ENCODE results near the gene RBX1.
"Not testable (repeated sequence)": the region's sequence is repeated elsewhere in the genome, so short reads cannot be mapped to it uniquely, and the experiment has no call there.

Gene RBX1

GRCh38 chr22:40950962-40951794 lies at the start of gene RBX1:
RBX1 (plus strand) TSS chr22:40951378; CDS start chr22:40951399, 21 bp downstream.
- peak; percentile 98 for DNase-seq

DNA sequence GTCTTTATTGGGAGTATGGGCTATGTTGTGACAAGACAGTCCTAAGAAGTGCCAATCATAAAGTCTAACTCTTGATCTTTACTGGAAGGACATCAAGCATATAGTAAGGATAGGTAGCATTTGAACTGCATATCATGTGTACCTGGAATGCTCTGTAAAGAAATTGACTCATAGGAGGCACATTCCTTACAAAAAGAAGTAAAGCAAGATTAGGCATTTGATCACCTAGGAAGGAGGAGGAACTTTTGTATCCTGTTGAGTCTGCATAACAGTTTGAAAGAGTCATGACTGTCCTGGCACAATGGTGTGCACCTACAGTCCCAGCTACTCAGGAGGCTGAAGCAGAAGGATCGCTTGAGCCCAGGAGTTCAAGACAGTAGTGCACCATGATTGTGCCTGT lies 47.1 kb upstream of the RBX1 start:
- DNase-seq: no peak

DNA sequence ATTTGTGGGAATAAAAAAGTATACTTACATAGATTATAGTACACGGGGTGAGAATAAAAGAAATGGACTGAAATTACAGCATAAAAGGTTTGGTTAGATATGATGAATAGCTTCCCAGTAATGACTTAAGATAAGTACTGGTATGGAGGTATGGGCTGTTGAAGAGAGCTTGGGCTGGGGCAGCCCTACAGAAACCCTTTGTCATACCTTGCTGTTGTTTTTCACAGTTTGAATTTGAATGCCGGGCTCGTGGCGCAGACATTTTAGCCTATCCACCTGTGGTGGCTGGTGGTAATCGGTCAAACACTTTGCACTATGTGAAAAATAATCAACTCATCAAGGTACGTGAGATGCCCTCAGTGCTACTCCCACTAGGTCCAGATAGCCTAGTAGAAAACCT lies 42.3 kb upstream of the RBX1 start:
- no peak for DNase-seq

DNA sequence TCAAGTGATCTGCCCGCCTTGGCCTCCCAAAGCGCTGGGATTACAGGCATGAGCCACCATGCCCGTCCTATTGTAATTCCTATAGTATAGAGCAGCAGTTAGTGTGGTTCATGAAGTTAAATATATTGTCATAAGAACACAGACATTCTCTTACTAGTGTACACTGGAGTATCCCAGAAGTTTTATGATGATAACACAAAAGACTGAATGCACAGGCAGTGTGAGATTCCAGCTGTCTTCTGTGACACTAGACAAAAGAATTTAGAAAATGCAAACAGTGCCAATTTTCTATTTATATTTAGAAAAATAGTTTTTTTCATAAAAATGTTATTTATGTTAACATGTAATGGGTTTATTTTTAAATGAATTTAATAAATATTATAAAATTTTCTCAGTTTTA lies 39.4 kb upstream of the RBX1 start:
- no peak for DNase-seq

- DNase-seq: not testable (repeated sequence)
Observed at GRCh38 chr22:40912987-40913386, 38.2 kb upstream of the RBX1 start.

DNA sequence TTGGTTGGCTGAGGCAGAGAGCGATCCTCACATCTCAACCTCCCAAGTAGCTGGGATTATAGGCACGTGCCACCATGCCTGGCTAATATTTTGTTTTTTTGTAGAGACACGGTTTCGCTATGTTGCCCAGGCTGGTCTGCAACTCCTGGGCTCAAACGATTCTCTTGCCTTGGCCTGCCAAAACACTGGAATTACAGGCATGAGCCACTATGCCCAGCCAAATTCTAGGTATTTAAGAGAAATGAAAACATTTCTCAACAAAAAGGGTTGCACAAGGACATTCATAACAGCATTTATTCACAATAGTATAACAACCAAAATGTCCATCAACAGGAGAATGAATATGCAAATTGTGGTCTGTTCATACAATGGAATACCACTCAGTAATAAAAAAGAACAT lies 31.7 kb upstream of the RBX1 start:
- no peak for DNase-seq

DNA sequence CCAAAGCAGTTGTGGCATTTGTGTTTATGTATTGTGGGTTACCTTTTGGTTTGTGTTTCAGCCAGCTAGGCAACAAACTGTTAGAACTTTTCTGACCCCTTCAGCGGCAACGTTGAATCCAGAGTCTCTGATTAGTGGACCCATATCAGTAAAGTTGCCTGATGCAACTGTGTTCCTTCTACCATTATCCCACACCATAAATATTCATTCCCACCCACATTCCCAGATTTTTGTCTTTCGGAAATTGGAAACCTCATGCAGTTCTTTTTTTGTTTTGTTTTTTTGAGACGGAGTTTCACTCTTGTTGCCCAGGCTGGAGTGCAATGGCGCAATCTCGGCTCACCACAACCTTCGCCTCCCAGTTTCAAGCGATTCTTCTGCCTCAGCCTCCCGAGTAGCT lies 30.7 kb upstream of the RBX1 start:
- no peak for DNase-seq

GRCh38 chr22:40922484-40923303 lies 28.5 kb upstream of the RBX1 start:
- peak; percentile 66 for DNase-seq

DNA sequence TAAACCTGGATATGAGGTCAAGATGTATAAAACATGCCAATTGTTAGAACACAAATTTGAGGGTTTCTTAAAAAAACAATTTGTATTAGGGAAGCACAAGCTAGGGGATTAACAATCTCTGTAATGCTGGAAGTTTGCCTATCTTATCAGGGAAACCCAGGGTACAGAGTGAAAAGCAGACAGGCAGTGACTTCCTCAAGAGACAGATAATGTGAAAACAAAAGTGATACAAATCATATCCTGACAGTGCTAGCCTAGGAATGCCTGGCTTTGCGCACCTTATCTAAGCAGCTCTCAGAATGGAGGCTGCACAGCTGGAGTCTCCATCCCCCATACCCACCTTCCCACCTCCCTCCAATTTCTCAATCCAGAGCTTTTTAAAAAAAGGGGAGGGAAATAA lies 22.5 kb upstream of the RBX1 start:
- DNase-seq: no peak

DNA sequence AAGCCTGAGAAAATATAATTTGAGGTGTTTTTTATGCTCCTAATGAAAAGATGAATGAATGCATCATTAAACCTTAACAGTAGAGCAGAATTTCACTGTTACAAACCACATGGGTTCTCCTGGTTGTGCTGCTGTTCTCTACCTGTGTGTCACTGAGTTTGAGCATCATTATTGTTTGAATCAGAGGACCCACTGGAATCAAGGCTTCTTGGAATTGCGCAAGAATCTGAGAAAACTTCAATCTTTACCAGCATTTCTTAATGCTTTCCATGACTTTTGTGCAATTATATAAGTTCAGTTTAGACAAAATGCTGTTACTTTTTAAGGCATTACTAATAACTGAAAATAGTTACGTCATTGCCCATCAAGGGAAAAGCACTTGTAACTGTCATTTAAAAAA lies 18.8 kb upstream of the RBX1 start:
- no peak for DNase-seq

- no peak for DNase-seq
Observed at GRCh38 chr22:40939202-40939601, 12.0 kb upstream of the RBX1 start.

DNA sequence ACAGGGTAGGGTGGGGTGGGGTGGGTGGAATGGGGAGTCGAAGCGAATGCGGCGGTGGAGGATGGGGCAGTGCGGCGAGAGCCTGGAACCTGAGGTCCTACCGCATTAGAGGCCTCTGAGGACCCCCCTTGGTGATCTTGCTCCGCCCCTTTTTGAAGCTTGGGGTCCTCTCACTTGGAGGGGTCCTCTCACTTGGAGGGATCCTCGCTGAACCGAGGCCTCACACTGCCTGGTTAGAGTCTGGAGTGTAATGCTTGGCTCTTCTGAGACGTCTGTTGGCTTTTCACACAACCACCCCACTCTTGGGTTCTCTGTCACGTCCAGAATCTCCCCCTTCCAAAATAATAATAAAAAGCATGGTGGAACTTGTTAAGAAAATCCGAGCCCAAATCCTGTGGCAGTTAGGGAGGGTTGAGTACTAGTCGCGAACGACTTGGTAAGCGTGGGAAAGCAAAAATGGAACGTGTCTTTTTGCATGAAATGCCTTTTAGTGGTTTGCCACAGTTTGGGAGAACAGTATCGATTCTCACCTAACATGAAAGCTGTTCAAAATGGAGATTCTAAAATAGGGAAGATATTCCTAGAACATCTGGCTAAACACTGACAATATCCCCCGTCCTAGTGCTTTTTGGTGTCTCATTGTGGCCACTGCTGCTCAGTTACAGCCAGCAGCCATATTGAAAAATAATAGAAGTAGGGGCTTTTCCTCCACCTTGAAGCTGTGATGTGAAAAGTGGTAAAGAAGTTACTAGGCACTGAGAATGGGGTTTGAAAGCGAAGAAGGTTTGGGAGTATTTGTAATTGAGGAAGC lies 822 bp downstream of the RBX1 start:
- no peak for DNase-seq

DNA sequence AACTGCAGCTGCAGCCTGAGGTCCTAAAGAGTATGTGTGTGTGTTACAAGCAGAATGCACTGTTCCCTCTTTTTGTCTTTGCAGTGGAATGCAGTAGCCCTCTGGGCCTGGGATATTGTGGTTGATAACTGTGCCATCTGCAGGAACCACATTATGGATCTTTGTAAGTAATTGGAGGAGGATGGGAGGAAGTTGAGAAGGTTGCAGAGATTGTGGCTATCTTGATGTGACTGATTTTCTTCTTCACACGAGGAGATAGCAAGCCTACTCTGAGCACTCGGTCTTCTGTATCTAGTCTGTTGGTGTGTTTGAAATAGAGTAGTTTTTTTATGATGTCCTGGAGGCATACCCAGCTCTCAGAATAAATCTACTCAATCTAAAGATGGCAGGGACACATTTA lies 2.3 kb downstream of the RBX1 start:
- DNase-seq: no peak

DNA sequence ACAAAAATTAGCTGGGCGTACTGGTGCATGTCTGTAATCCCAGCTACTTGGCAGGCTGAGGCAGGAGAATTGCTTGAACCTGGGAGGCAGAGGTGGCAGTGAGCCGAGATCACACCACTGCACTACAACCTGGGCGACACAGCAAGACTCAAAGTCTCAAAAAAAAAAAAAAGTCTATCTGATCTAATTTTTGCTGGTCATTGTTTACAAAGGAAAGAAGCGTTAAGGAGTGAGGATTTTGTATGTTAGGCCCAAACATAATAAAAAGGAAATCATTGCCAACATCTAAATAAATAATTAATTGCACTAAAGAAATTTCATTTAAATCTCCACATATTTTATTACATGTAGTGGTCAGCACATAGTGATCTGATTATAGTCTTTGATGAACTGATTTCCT lies 2.9 kb downstream of the RBX1 start:
- DNase-seq: no peak

- no peak for DNase-seq
Observed at GRCh38 chr22:40955571-40955970, 4.4 kb downstream of the RBX1 start.

- no peak for DNase-seq
Observed at GRCh38 chr22:40957601-40958000, 6.4 kb downstream of the RBX1 start.

DNA sequence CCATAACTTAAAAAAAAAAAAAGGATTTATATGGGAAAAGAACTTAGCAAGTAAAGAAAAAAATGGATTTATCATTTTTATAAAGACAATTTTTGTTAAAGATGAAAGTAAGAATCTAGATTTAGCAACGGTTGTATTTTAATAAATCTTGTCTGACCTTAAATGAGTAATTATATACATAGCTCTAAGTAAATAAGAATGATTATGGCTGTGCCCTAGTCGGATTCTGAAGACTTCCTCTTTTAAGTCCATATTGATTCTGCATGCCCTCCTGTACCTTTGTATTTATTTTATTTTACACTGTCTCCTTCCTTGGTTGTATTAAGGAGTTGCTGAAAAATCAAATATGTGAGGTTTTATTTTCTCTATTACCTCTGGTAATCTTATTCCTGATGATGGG lies 7.1 kb downstream of the RBX1 start:
- no peak for DNase-seq

GRCh38 chr22:40960145-40960544 lies 9.0 kb downstream of the RBX1 start:
- no peak for DNase-seq

DNA sequence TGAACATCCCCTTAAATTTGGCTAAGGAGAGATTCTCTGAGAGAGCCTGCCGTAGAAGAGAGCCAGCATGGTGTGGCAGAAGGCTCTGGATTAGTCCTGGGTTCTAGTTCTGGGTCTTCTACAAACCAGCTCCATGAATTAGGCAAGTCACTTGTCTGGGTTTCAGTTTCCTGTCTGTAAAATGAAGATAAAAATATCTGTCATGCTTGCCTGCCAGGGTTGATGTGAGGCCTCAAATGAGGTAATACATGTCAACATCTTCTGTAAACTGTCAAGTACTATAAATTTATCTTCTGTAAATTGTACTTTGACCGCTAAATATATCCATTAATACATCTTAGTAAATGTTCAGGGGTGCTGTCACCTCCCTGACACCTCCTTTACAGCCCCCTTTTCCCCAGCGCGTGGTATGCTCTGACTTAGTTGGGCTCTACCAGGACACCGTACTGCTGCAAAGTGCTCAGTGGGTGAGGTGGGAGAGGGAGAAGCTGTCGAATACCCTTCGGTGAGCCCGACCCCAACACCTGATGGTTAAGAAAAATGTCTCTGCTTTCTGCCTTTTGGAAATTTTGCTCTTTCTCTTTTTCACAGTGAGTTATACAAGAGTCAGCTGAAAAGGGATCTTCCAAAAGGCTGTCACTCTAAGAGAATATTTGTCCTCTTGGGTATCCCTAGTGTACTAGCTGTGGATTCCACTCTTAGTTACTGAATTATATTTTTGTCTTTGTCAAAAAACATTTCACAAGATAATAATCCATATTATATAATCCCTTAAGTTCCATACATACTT lies 15.0 kb downstream of the RBX1 start:
- DNase-seq: no peak

- DNase-seq: no peak
Observed at GRCh38 chr22:40966726-40967085, 15.5 kb downstream of the RBX1 start.

- no peak for DNase-seq
Observed at GRCh38 chr22:40967111-40967760, 16.1 kb downstream of the RBX1 start.

GRCh38 chr22:40972587-40972986 lies 21.4 kb downstream of the RBX1 start:
- DNase-seq: no peak

All from NCI-H2171 (cell line).